Chondrocyte (in vitro differentiated cells): ENCODE results near the gene PALLD. TPM values are rescaled to one million over a fixed set of nuclear protein-coding genes. Genes with fewer than 3 reads are reported as not detected.

Experiments used
- DNase-seq: peaks from one replicate; pipeline ENCODE4 v3.0.0; 2021; ENCODE audit warnings: mixed read lengths, low spot score
- H3K27ac Mint-ChIP-seq: one replicate; pipeline ENCODE4 v1.8.0; 2021; ENCODE audit warnings: mild to moderate bottlenecking, moderate library complexity, mixed read lengths; ENCODE audit not compliant: unreplicated experiment
- H3K27me3 Mint-ChIP-seq: 2 replicates; pipeline ENCODE4 v1.8.0; 2021; ENCODE audit warnings: low read depth, mixed read lengths
- H3K36me3 Mint-ChIP-seq: 2 replicates; pipeline ENCODE4 v1.8.0; 2021; ENCODE audit warnings: low read depth, mixed read lengths
- H3K4me1 Mint-ChIP-seq: 2 replicates; pipeline ENCODE4 v1.8.0; 2021; ENCODE audit warnings: low read depth, mild to moderate bottlenecking, mixed read lengths
- H3K4me3 Mint-ChIP-seq: one replicate; pipeline ENCODE4 v1.8.0; 2021; ENCODE audit warnings: mild to moderate bottlenecking, moderate library complexity, mixed read lengths; ENCODE audit not compliant: unreplicated experiment
- H3K9me3 Mint-ChIP-seq: 2 replicates; pipeline ENCODE4 v1.8.0; 2021; ENCODE audit warnings: low read depth, mixed read lengths
- total RNA-seq: library from RNA; stranded (reverse); gene quantifications from 3 replicates; pipeline ENCODE4 v1.2.1, GENCODE V29; 2021
- TF ChIP-seq, protein P1 (sequence below): fragments of 200-600 bp; sonication (generic); IDR thresholded peaks from 2 replicates; pipeline ENCODE4 v1.5.0; 2021; ENCODE audit warnings: antibody characterized with exemption, mild to moderate bottlenecking, moderate library complexity

Gene PALLD
- total RNA-seq, 1 donor from 2014 or later: 900 TPM

DNA sequence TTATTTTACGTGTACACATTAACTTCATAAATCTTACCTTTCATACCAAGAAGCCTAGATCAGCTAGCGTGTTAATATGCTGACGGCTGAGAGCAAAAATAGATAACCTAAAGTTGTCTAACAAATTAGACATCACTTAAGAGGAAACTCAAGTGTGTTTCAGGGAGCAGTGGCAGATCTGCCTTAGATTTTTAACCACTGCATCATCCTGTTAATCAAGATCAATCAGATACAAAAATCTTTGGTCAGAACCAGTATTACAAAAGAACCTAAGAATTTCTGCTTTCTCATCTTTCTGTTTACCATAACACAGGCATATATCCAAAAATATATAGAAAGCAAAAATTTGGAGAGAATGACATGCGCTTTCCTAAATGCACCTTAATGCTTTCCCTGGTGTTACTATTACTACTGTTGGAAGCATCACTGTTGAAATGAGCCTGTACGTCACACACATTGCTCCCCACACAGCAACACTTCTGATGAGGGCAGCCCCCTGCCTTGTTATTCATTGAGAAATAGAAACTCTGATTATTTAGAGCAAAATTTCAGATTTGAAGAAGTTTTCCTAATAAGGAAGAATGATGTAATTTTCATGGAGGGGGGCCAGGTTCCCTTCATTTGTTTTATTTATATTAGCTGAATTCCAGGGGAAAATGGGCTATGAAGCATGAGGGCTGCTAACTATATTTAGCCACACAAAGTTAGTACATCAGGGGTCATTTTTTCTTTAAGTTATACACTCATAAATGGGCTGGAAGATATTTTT is 360.9 kb downstream of the PALLD start:
- Mint-ChIP-seq H3K27ac (peak overlapping the region; percentile 94), H3K4me1 (peaks cover 96% of the 10 kb centered on the region), H3K4me3 (no peak overlapping the region), H3K27me3 (no peaks in the 10 kb centered on the region), H3K9me3 (no peaks in the 10 kb centered on the region), H3K36me3 (peaks cover 58% of the 10 kb centered on the region)
- TF ChIP-seq, protein P1, sequence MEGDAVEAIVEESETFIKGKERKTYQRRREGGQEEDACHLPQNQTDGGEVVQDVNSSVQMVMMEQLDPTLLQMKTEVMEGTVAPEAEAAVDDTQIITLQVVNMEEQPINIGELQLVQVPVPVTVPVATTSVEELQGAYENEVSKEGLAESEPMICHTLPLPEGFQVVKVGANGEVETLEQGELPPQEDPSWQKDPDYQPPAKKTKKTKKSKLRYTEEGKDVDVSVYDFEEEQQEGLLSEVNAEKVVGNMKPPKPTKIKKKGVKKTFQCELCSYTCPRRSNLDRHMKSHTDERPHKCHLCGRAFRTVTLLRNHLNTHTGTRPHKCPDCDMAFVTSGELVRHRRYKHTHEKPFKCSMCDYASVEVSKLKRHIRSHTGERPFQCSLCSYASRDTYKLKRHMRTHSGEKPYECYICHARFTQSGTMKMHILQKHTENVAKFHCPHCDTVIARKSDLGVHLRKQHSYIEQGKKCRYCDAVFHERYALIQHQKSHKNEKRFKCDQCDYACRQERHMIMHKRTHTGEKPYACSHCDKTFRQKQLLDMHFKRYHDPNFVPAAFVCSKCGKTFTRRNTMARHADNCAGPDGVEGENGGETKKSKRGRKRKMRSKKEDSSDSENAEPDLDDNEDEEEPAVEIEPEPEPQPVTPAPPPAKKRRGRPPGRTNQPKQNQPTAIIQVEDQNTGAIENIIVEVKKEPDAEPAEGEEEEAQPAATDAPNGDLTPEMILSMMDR: no peak
- no peak for DNase-seq

DNA sequence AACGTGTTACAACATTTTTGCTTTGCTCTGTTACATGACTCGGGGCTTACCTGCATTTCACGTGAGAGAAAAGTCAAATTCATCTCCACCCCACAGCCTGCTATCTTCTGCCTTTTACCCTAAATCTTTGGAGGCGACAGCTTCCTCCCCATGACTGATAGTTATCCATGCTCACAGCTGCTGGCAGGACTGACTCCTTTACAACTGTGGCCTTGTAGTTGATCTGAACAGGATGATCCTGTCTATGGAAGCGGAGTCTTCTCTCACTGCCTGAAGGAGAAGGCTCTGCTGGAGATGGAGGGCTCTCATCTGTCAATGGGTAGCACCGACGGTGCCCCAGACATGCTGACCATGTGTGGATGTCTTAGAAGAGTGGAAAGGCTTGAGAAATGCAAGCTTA is 362.2 kb downstream of the PALLD start:
- no peaks in the 10 kb centered on the region for H3K27me3 Mint-ChIP-seq

DNA sequence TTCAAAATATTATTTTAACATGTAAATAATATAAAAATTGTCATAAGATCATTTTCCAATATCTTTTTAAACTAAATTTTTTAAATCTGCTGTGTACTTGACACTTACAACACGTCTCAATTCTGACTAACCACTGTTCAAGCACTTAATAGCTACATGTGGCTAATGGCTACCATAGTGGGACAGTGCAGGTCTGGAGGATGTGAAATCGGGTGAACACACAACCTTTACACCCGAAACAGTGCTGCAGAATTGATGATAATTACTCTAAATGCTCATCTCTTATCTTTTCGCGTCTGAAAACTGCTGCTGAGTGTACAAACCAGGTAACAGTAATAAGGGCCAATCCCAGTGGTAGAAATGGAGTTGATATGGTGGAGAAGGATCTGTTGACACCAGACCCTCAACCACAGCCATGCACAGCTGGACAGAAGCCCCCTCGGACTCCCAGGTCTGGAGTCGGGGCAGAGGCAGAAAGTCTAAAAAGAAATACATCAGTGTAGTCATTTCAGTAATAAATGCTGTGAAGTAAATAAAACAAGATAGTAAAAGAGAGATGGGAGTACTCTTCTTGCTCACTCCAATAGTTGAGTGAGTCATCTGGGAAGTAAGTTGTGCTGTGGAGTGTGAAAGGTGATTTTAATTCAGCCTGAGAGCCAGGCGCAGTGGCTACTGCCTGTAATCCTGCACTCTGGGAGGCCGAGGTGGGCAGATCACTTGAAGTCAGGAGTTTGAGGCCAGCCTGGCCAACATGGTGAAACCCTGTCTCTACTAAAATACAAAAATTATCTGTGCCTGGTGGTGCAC is 363.2 kb downstream of the PALLD start:
- Mint-ChIP-seq H3K27ac (peak overlapping the region; percentile 95), H3K4me1 (peaks cover 97% of the 10 kb centered on the region), H3K36me3 (peaks cover 60% of the 10 kb centered on the region), H3K4me3 (no peak overlapping the region), H3K27me3 (no peaks in the 10 kb centered on the region), H3K9me3 (no peaks in the 10 kb centered on the region)
- TF ChIP-seq, protein P1: no peak
- DNase-seq: no peak

More for the DNA sequence above, 362.2 kb downstream of the PALLD start:
- peaks cover 96% of the 10 kb centered on the region for H3K4me1 Mint-ChIP-seq
- peak overlapping the region; percentile 94 for H3K27ac Mint-ChIP-seq
- TF ChIP-seq, protein P1: no peak
- DNase-seq: no peak
- peaks cover 60% of the 10 kb centered on the region for H3K36me3 Mint-ChIP-seq
- H3K4me3 Mint-ChIP-seq: peak overlapping the region; percentile 51
- H3K9me3 Mint-ChIP-seq: no peaks in the 10 kb centered on the region

DNA sequence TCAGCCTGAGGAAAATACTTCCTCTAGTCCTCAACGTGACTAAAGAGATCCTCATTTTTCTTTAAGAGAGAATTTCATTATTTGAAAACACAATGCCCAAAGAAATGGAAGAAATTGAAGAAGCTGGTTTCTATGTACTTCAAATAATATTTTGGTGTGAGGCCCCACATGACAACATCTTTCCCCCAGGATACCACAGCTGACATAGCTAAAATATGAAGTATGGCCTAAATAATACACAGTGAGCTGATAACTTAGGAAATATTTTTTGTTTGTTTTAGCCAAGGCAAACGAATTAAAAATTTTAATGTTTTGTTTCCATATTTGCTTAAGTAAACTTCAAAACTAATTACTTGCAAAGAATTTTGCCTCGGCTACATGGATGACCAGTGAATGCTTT is 364.0 kb downstream of the PALLD start:
- H3K9me3 Mint-ChIP-seq: no peaks in the 10 kb centered on the region
- TF ChIP-seq, protein P1: no peak
- DNase-seq: no peak
- H3K27me3 Mint-ChIP-seq: no peaks in the 10 kb centered on the region
- no peak overlapping the region for H3K4me3 Mint-ChIP-seq
- peaks cover 55% of the 10 kb centered on the region for H3K36me3 Mint-ChIP-seq
- H3K27ac Mint-ChIP-seq: peak overlapping the region; percentile 95
- peaks cover 97% of the 10 kb centered on the region for H3K4me1 Mint-ChIP-seq
